Endometrium (tissue), 2 donors: Measurements from ENCODE around the gene ZXDC.

Experiments used
- FAIRE-seq: peaks from 2 replicates; lab custom pipeline; 2012; peaks lifted over from hg19 to GRCh38; lab: Jason Lieb, UNC
- donor health status: control.
- donor health status: control.

Gene ZXDC, protein sequence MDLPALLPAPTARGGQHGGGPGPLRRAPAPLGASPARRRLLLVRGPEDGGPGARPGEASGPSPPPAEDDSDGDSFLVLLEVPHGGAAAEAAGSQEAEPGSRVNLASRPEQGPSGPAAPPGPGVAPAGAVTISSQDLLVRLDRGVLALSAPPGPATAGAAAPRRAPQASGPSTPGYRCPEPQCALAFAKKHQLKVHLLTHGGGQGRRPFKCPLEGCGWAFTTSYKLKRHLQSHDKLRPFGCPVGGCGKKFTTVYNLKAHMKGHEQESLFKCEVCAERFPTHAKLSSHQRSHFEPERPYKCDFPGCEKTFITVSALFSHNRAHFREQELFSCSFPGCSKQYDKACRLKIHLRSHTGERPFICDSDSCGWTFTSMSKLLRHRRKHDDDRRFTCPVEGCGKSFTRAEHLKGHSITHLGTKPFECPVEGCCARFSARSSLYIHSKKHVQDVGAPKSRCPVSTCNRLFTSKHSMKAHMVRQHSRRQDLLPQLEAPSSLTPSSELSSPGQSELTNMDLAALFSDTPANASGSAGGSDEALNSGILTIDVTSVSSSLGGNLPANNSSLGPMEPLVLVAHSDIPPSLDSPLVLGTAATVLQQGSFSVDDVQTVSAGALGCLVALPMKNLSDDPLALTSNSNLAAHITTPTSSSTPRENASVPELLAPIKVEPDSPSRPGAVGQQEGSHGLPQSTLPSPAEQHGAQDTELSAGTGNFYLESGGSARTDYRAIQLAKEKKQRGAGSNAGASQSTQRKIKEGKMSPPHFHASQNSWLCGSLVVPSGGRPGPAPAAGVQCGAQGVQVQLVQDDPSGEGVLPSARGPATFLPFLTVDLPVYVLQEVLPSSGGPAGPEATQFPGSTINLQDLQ

DNA sequence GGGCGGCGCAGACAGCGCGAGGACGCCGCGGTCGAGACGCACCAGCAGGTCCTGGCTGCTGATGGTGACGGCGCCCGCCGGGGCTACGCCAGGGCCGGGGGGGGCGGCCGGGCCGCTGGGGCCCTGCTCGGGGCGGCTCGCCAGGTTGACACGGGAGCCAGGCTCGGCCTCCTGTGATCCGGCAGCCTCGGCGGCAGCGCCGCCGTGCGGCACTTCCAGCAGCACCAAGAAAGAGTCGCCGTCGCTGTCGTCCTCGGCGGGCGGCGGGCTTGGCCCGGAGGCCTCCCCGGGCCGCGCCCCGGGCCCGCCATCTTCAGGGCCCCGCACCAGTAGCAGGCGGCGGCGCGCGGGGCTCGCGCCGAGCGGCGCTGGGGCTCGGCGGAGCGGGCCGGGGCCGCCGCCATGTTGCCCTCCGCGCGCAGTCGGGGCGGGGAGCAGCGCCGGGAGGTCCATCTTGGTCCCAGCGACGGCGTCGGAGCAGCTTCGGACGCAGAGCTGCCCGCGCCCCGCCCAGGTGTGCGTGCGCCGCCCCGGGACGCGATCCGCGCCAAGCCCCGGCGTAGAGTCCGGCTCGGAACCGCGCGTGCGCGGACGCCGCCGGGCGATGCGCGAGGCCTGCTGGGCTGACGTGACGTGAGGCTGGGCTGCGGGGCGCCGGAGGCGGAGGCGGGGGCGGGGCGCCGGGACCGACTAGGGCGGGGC is at the start of gene ZXDC:
TSS of gene ZXDC (minus strand) at position 479 of the 702 bp plus-strand sequence. CDS start at position 453, 26 bp downstream.
- FAIRE-seq = no peak

DNA sequence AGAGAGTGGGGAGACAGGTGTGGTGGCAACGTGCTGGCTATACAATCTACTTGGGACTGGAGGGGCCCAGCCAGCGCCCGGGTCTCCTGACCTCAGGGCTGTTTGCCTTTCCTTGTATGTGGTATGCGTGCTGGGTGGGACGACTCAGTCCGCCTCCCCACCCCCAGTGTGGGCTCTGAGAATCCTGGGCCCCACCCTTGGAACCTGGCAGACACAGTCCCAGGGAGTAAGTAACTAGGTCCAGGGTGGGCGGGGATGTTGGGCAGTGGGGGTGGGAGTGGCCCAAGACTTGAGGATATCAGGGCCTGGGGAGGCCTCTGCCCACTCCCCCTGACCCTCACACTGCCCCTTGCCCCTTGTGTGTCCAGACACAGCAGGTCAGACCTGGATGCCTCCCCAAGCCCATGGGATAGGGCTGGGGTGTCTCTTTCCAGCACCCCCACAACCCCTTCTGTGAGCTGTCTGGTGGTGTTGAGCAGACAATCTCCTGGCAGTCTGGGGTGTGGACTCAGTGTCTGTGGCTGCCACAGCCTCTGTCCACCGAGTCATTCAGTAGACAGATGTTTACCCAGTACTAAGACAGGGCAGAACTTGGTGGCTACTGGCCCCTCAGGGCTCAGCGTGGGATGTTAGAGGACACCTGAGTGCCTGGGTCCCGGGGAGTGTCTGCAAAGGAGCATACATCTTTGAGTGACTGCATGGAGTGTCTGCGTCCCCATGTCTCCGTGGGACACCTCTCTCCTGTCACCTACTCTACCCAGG is 49.6 kb upstream of the ZXDC start:
- no peak for FAIRE-seq

GRCh38 chr3:126524429-126524988 is 48.8 kb upstream of the ZXDC start:
- FAIRE-seq = no peak

GRCh38 chr3:126523745-126524428 is 48.2 kb upstream of the ZXDC start, which contains the start of gene CHST13:
Gene CHST13, plus strand, starts transcription at chr3:126524155. Its CDS starts 178 bp downstream, at chr3:126524333.
- no peak for FAIRE-seq

GRCh38 chr3:126522363-126522788 is 46.7 kb upstream of the ZXDC start:
- no peak for FAIRE-seq

- FAIRE-seq = no peak
These were observed 45.6 kb upstream of the ZXDC start for GRCh38 chr3:126521122-126521891.

DNA sequence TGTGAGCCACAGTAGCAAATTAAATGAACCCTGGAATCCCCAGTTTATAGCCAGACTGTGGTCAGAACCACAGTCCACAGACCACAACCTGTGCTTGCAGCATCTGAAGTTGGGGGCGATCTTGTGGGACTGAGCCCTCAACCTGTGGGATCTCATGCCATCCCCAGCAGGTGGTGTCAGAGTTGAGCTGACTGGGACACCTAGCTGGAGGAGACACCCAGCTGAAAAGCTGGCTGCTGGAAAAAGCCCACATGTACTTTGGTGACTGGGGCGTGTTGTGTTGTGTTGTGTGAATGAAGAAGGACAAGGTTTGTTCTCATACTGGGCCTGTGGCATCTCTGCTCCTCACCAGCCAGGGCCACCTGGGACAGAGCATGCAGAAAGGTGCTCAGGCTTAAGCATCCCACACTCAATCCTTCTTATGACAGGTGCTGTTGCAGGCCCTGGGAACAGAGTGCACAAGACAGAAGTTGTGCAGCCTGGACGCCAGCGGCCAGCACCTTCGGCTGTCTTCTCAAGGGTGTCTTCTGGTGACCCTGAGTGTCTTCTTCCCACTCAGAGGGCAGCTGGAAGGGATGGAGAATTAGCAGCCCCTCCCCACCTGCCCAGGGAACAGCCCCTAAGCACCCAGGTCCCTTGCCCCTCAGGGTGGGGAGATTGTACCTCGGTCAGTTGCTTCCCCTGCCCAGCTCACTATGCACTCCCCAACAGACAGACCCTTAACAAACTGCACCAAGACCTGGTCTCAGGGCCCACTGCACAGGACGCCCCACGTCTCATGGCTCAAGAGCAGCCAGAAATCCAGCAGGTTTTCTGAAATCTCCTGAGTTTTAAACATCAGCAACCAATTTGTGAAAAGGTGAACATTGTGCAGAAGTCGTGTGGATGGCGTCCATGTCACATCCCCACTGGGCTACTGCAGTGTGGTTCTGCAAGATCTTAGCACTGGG is 44.1 kb upstream of the ZXDC start:
- no peak for FAIRE-seq

DNA sequence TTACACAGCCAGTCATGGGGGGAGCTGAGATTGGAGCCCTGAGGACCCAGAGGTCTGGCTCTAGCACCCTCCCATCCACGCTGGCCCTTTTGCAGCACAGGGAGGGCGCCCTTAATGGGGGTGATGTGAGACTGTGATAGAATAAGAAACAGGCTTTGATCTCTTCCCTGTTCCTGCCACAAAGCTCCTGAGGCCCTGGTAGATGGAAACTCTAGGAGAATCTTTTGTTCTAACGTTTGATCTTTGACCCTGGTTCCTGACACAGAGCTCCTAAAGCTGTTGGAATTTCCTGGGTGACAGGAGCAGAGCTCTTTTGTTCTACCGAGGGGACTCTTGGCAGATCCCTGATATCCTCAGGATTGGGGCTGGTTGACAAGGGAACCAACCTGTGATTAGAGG is 43.1 kb upstream of the ZXDC start:
- FAIRE-seq = no peak

GRCh38 chr3:126517986-126518778 is 42.5 kb upstream of the ZXDC start:
- FAIRE-seq = no peak

DNA sequence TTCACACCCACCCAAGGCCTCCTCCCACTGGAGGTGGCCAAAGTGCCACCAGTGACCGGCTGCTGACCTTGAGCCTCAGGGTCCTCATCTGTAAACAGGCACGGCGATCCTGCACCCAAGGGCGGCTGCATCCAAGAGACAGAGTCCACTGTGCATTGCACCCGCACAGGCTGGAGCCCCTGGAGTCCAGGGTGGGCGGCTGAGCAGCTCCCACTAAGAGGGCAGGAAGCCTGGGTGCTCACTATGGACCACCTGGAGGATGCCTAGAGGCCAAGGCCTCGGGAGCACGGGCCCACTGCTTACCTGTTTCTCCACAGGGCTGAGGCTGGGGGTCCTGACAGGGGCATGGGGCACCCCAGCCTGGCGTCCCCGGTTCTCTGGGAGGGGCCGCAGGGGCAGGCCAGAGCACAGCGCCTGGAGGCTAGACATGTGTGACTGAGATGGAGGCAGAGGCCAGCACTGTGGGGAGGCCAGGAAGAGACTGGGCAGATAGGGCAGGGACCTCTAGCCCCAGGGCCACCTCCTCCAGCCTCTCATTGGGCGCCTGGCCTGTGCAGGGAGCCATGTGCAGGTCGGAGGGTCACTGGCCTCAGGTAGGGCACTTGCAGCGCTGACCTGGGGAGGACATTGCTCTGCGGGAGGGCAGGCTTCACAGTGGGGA is 41.7 kb upstream of the ZXDC start, which contains the start of gene UROC1:
TSS of gene UROC1 (minus strand) at position 483 of the 661 bp plus-strand sequence. CDS start at position 429, 54 bp downstream.
- no peak for FAIRE-seq

DNA sequence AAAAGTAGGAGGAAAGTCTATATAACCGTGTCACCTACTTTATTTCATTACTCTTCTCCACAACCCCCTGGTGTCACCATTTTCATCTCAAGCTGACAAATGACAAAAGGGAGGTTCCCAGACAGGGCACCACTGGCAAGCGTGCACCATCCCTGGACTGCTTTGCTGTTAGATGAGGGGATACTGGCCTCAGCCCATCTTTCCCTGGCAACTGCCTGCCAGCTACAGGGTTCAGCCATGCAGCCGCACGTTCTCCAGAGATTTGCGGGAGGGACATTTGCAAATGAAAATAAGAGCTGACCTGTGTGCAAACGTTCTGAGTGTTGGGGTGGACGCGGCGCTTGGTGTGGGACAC is 41.2 kb upstream of the ZXDC start:
- FAIRE-seq = no peak

GRCh38 chr3:126516152-126516935 is 40.7 kb upstream of the ZXDC start:
- FAIRE-seq = no peak

DNA sequence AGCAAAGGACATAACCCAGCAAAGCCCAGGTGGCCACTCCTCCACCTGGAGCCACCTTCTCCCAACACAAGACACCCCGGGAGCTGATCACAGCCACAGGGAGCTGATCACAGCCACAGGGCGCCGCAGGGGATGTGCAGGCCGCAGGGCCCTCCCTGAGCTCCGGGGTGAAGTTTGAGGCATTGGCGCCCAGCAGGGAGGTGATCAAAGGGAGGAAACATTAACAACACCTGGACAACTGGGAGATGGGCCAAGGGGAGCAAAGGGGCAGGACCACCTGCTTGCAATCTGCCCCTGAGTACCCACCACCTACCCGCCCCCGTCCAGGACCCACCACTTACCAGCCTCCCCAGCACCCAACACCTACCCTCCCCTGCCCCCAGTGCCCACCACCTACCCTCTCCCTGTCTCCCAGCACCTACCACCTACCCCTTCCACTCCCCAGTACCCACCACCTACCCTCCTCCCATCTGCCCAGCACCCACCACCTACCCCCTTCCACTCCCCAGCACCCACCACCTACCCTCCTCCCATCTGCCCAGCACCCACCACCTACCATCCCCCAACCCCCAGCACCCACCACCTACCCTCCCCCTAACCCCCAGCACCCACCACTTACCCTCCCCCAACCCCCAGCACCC is 39.5 kb upstream of the ZXDC start:
- no peak for FAIRE-seq

GRCh38 chr3:126514161-126514560 is 38.5 kb upstream of the ZXDC start:
- FAIRE-seq = no peak

DNA sequence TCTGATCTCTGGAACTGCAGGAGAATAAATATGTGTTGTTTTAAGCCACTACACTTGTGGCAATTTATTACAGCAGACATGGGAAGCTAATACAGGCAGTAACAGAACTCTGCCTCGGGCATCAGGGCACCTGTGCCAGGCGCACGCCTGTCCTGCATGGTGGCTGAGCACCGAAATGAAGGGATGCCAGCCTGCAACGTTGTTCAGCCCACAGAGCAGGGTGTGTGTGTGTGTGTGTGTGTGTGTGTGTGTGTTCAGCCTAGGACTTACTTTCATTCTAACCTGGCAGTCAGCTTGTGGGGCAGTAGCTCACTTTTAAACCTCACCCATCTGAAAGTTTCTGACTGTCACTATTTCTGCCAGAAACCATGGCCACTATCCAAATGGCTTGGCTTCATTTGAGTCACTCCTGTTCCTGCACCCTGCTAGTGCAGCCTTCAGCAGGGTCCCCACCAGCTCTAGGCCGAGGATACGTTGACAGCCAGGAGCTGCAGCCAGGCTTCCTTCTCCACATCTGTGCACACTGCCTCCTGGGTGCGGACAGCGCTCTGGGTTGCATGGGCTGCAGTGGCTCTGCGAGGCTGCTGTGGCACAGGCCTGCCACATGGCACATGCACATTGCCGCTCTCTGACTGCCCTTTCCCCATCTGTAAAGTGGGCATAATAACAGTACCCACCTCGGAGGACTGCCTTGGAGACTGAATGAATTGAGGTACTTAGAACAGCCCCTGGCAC is 37.4 kb upstream of the ZXDC start:
- FAIRE-seq = no peak
